PC-3 (cell line): Measurements from ENCODE around the gene SLC38A11.

ENCODE experiments used
- EZH2 ChIP-seq: fragments of 300-600 bp; sonication (generic); IDR thresholded peaks from one replicate; pipeline ENCODE4 v1.6.1; 2017; ENCODE audit warnings: antibody characterized with exemption, mild to moderate bottlenecking, low read length; ENCODE audit not compliant: unreplicated experiment
- TF ChIP-seq, protein P1 (sequence below): fragments of 300-600 bp; sonication (generic); conservative IDR thresholded peaks from 2 replicates; pipeline ENCODE4 v1.5.1; 2017; ENCODE audit warnings: antibody characterized with exemption, low read depth, mild to moderate bottlenecking, low read length

DNA sequence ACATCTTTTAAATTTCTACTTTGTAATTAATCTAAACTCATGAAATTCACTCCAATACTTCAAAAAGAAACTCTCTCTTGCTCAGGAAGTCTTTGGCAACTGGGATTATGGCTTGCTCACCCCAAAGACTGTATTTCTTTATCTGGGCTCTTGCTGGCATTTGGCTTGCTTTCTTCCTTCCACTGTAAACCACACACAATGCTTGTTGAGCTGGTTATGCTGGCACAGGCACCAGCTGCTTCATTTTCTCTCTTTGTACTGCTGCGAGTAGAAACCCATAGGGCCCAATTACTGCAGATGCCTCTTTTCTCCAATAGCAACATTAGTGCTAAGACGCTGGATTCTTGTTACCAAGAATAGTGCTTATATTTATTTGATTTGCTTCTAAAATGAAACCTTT is 51.4 kb downstream of the SLC38A11 start:
- TF ChIP-seq, protein P1, sequence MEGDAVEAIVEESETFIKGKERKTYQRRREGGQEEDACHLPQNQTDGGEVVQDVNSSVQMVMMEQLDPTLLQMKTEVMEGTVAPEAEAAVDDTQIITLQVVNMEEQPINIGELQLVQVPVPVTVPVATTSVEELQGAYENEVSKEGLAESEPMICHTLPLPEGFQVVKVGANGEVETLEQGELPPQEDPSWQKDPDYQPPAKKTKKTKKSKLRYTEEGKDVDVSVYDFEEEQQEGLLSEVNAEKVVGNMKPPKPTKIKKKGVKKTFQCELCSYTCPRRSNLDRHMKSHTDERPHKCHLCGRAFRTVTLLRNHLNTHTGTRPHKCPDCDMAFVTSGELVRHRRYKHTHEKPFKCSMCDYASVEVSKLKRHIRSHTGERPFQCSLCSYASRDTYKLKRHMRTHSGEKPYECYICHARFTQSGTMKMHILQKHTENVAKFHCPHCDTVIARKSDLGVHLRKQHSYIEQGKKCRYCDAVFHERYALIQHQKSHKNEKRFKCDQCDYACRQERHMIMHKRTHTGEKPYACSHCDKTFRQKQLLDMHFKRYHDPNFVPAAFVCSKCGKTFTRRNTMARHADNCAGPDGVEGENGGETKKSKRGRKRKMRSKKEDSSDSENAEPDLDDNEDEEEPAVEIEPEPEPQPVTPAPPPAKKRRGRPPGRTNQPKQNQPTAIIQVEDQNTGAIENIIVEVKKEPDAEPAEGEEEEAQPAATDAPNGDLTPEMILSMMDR = no peak
- no peak for TF ChIP-seq EZH2
